OCI-LY7 (cell line): Measurements from ENCODE around the gene COL25A1. TPM values are rescaled to one million over a fixed set of nuclear protein-coding genes. Genes with fewer than 3 reads are reported as not detected.

Source experiments
- BruUV-seq: library from RNA; stranded (reverse); fragments of 400-500 nt; replicated peaks from 2 replicates; lab custom pipeline; 2021; lab: Mats Ljungman, UMichigan
- CTCF ChIA-PET: fragments of 300-600 bp; sonication (Branson Sonifier 250); formaldehyde crosslinking; loops from one replicate; lab custom pipeline; 2022; ENCODE audit warnings: antibody characterized with exemption; ENCODE audit not compliant: unreplicated experiment; lab: Charles Lee
- POLR2A ChIA-PET: fragments of 300-600 bp; sonication (Branson Sonifier 250); formaldehyde crosslinking; loops from one replicate; lab custom pipeline; 2022; ENCODE audit warnings: antibody characterized with exemption; lab: Charles Lee
- DNase-seq: peaks from one replicate; pipeline ENCODE4 v3.0.0-alpha.2; 2015; ENCODE audit warnings: low spot score
- H2AFZ ChIP-seq: fragments of 200-600 bp; sonication (generic), shearing (Covaris generic); 2 replicates; pipeline ENCODE4 v1.6.1; 2014; ENCODE audit warnings: mild to moderate bottlenecking, antibody characterized with exemption, low read length, moderate library complexity
- H3K27ac ChIP-seq: fragments of 200-600 bp; sonication (generic); 2 replicates; pipeline ENCODE4 v1.5.1; 2014; ENCODE audit warnings: mixed run types, low read depth, mild to moderate bottlenecking, moderate library complexity, low read length, inconsistent platforms; ENCODE audit not compliant: poor library complexity, severe bottlenecking
- H3K36me3 ChIP-seq: fragments of 200-600 bp; sonication (generic); 2 replicates; pipeline ENCODE4 v1.6.1; 2014; ENCODE audit warnings: mild to moderate bottlenecking, antibody characterized with exemption, low read length, moderate library complexity, mixed read lengths; ENCODE audit not compliant: insufficient read depth
- H3K4me1 ChIP-seq: fragments of 200-600 bp; sonication (generic); 2 replicates; pipeline ENCODE4 v1.5.1; 2014; ENCODE audit warnings: mild to moderate bottlenecking, low read length; ENCODE audit not compliant: insufficient read depth, poor library complexity, severe bottlenecking
- H3K4me2 ChIP-seq: fragments of 200-600 bp; sonication (generic); 2 replicates; pipeline ENCODE4 v1.6.1; 2014; ENCODE audit warnings: mild to moderate bottlenecking, low read length
- H3K4me3 ChIP-seq: fragments of 200-600 bp; sonication (generic); 2 replicates; pipeline ENCODE4 v1.5.1; 2014; ENCODE audit warnings: mild to moderate bottlenecking, low read depth, low read length; ENCODE audit not compliant: poor library complexity, severe bottlenecking
- H3K79me2 ChIP-seq: fragments of 200-600 bp; sonication (generic); 2 replicates; pipeline ENCODE4 v1.6.1; 2016; ENCODE audit warnings: low read depth, mild to moderate bottlenecking, low read length, moderate library complexity, mixed read lengths; ENCODE audit not compliant: insufficient read depth
- H3K9me2 ChIP-seq: fragments of 200-600 bp; sonication (generic); 2 replicates; pipeline ENCODE4 v1.6.1; 2016; ENCODE audit warnings: mild to moderate bottlenecking, low read length, mixed read lengths; ENCODE audit not compliant: insufficient read depth
- H3K9me3 ChIP-seq: fragments of 200-600 bp; sonication (generic); 2 replicates; pipeline ENCODE4 v1.6.1; 2014; ENCODE audit warnings: mild to moderate bottlenecking, mixed run types, low read length, mixed read lengths
- H4K20me1 ChIP-seq: fragments of 200-600 bp; sonication (generic); 2 replicates; pipeline ENCODE4 v1.6.1; 2014; ENCODE audit warnings: mild to moderate bottlenecking, antibody characterized with exemption, low read length, moderate library complexity, mixed read lengths; ENCODE audit not compliant: insufficient read depth
- CTCF ChIP-seq: fragments of 200-600 bp; sonication (generic); conservative IDR thresholded peaks from 2 replicates; pipeline ENCODE4 v1.5.1; 2014; ENCODE audit warnings: mild to moderate bottlenecking, antibody characterized with exemption, low read length, moderate library complexity, mixed read lengths
- EZH2phosphoT487 ChIP-seq: fragments of 200-600 bp; sonication (generic); IDR thresholded peaks from 2 replicates; pipeline ENCODE4 v1.6.1; 2018; ENCODE audit warnings: low read depth, borderline replicate concordance, mild to moderate bottlenecking, mixed run types, antibody characterized with exemption, low read length, moderate library complexity, mixed read lengths
- intact Hi-C: fragments of 100-400 bp; cut with micrococcal nuclease; formaldehyde crosslinking; loops from one replicate; pipeline ENCODE4 v1.10.0; 2022; ENCODE audit not compliant: unreplicated experiment
- total RNA-seq, 2 experiments: library from RNA; depleted of rRNA in 1 of 2; stranded (reverse); fragments of >200 nt in 1 of 2; shearing (Covaris generic) in 1 of 2; gene quantifications; 2 replicates each; pipeline ENCODE4 v1.2.3, GENCODE V29; 2014 to 2022

Gene COL25A1
- total RNA-seq, 2 experiments from 2014 or later, result not detected

- Histone ChIP-seq H3K79me2 (no peaks in the 10 kb centered on the region), H3K9me2 (no peaks in the 10 kb centered on the region), H3K4me3 (no peak overlapping the region), H2AFZ (no peak overlapping the region), H3K4me1 (no peaks in the 10 kb centered on the region), H3K36me3 (no peaks in the 10 kb centered on the region), H3K27ac (no peak overlapping the region), H3K4me2 (no peak overlapping the region), H4K20me1 (no peaks in the 10 kb centered on the region), H3K9me3 (no peaks in the 10 kb centered on the region)
- TF ChIP-seq CTCF (no peak), EZH2phosphoT487 (no peak)
- intact Hi-C loops, result no loop called here
- no TSS peak for BruUV-seq
- ChIA-PET CTCF (no interaction called here), POLR2A (interaction anchor here (0.6 kb wide), 1 partner anchor 19 kb away, joined by 3 read pairs; no protein-coding TSS in a partner anchor)
- DNase-seq, result no peak
Observed at GRCh38 chr4:109079731-109080130, 222.7 kb downstream of the COL25A1 start.

GRCh38 chr4:109079201-109079600, 223.3 kb downstream of the COL25A1 start:
- no peak overlapping the region for H2AFZ ChIP-seq
- H3K79me2 ChIP-seq, result no peaks in the 10 kb centered on the region
- no TSS peak for BruUV-seq
- H3K27ac ChIP-seq, result no peak overlapping the region
- no peaks in the 10 kb centered on the region for H4K20me1 ChIP-seq
- no peaks in the 10 kb centered on the region for H3K9me2 ChIP-seq
- POLR2A ChIA-PET, result no interaction called here
- H3K4me3 ChIP-seq, result no peak overlapping the region
- DNase-seq, result no peak
- no peak overlapping the region for H3K4me2 ChIP-seq
- TF ChIP-seq EZH2phosphoT487 (no peak), CTCF (no peak)
- CTCF ChIA-PET, result no interaction called here
- intact Hi-C loops, result no loop called here
- H3K9me3 ChIP-seq, result no peaks in the 10 kb centered on the region
- no peaks in the 10 kb centered on the region for H3K4me1 ChIP-seq
- H3K36me3 ChIP-seq, result no peaks in the 10 kb centered on the region

GRCh38 chr4:109078724-109079123, 223.7 kb downstream of the COL25A1 start:
- CTCF ChIA-PET, result no interaction called here
- no peak overlapping the region for H3K4me2 ChIP-seq
- intact Hi-C loops, result no loop called here

More at GRCh38 chr4:109078724-109079123, 223.7 kb downstream of the COL25A1 start:
- H3K79me2 ChIP-seq, result no peaks in the 10 kb centered on the region
- H3K27ac ChIP-seq, result no peak overlapping the region
- POLR2A ChIA-PET, result no interaction called here
- H3K4me3 ChIP-seq, result no peak overlapping the region
- H3K9me2 ChIP-seq, result no peaks in the 10 kb centered on the region
- TF ChIP-seq CTCF (no peak), EZH2phosphoT487 (no peak)
- BruUV-seq, result no TSS peak
- H4K20me1 ChIP-seq, result no peaks in the 10 kb centered on the region
- H3K36me3 ChIP-seq, result no peaks in the 10 kb centered on the region
- no peaks in the 10 kb centered on the region for H3K4me1 ChIP-seq
- no peak for DNase-seq
- no peak overlapping the region for H2AFZ ChIP-seq
- no peaks in the 10 kb centered on the region for H3K9me3 ChIP-seq
